Erythroblast (primary cell): ENCODE data around the gene TWIST2.

Source experiments
- GATA1 ChIP-seq: IDR thresholded peaks from 2 replicates; pipeline ENCODE4 v1.6.1; 2011; ENCODE audit warnings: low read depth, mild to moderate bottlenecking, control low read depth, low read length, moderate library complexity
- POLR2A ChIP-seq: IDR thresholded peaks from 2 replicates; pipeline ENCODE4 v1.6.1; 2011; ENCODE audit warnings: mild to moderate bottlenecking, low read length

DNA sequence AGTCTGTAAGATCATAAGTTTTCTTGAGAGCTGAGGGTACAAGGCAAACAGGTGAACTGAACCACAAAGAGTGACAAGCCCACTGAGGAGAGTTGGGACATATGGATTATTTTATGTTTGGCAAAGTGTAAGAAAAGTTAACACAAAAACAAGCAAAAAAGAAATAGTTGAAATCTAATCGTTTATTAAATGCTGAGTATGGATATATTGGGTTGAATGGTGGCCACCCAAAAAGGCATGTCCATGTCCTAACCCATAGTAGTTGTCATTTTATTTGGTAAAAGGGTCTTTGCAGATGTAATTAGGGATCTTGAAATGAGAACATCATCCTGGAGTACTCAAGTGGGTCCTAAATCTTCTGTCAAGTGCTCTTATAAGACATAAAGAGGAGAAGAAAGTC is 24.9 kb upstream of the TWIST2 start:
- TF ChIP-seq POLR2A (no peak), GATA1 (no peak)
